GM10248 (cell line): ENCODE measurements around the gene SLIT1.
A peak's percentile ranks its signal among the peaks of the same experiment; 100 is the strongest.

ENCODE experiments used
- CTCF ChIA-PET: fragments of 300-600 bp; sonication (Branson Sonifier 250); formaldehyde crosslinking; extraction: SDS; loops from one replicate; lab custom pipeline; 2021; ENCODE audit warnings: antibody characterized with exemption; lab: Yijun Ruan, JAX
- POLR2A ChIA-PET: fragments of 350-650 bp; sonication (Branson Sonifier 250); formaldehyde crosslinking; extraction: SDS; loops from one replicate; lab custom pipeline; 2020; ENCODE audit warnings: antibody characterized with exemption; lab: Yijun Ruan, JAX
- DNase-seq: peaks from one replicate; pipeline ENCODE4 v3.0.0; 2012; ENCODE audit errors: extremely low spot score
- TF ChIP-seq, protein P1 (sequence below): IDR thresholded peaks from 2 replicates; pipeline ENCODE4 v1.5.1; 2012; ENCODE audit warnings: mild to moderate bottlenecking, low read depth; ENCODE audit errors: extremely low read depth, missing control alignments, control extremely low read depth

The SLIT1 gene

DNA sequence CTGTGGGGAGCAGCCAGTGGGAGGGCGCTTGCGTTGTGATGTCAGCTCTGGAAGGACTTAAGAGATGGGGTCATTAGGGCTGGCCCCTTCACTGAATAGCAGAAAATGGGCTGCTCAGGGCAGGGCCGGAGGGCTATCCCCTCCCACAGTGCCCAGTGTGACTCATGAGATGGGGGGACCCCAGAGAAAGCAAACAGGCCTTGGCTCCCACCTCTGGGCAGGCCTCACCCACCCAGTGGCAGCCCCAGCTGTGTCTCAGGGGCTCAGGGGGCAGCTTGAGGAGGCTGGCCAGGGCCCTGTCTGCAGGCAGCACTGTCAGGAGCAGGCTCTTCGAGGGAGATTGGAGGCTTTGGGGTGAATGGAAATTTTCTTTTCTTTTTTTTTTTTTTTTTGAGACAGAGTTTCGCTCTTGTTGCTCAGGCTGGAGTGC is 168.3 kb downstream of the SLIT1 start:
- TF ChIP-seq, protein P1, sequence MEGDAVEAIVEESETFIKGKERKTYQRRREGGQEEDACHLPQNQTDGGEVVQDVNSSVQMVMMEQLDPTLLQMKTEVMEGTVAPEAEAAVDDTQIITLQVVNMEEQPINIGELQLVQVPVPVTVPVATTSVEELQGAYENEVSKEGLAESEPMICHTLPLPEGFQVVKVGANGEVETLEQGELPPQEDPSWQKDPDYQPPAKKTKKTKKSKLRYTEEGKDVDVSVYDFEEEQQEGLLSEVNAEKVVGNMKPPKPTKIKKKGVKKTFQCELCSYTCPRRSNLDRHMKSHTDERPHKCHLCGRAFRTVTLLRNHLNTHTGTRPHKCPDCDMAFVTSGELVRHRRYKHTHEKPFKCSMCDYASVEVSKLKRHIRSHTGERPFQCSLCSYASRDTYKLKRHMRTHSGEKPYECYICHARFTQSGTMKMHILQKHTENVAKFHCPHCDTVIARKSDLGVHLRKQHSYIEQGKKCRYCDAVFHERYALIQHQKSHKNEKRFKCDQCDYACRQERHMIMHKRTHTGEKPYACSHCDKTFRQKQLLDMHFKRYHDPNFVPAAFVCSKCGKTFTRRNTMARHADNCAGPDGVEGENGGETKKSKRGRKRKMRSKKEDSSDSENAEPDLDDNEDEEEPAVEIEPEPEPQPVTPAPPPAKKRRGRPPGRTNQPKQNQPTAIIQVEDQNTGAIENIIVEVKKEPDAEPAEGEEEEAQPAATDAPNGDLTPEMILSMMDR, result no peak
- no peak for DNase-seq
- ChIA-PET CTCF (interaction anchor here (1.4 to 2.4 kb wide), 4 partner anchors 8 to 375 kb away, joined by 3 to 23 read pairs (median 10); no protein-coding TSS in a partner anchor), POLR2A (no interaction called here)

DNA sequence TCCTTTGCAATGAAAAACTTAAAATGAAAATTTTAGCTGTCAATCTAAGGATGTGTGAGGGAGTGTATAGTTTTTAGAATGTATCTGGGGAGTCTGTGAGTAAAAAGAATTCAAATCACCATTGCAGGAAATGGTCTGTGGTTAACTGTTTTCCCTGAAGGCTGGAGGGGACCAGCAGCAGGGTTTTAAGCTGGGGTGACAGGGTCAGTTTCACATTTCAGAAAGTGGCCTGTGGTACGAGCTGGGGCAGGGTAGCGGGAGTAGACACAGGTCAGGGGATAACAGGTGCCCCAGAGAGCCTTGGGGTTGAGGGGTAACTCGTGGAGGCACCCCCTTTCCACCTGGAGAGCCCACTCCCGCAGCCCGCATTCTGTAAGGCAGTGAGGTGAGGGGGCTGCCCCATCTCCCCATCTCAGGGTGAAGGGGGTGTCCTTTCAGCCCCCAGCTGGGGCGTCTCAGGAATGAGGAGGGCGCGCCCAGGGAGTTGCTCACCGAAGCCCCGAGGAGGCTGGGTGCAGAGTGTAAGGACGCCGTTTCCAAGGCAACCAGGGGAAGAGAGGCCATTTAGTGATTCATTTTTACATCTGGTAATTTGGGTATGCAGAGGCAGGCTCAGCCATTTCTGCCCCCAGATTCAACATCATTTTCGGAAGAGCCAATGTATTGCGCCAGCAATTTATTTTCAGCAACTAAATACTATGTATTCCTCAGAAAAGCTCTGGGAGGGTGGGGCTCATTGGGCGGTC is 168.9 kb downstream of the SLIT1 start:
- CTCF ChIA-PET, result interaction anchor here (1.6 to 2.4 kb wide), 3 partner anchors 9 to 374 kb away, joined by 5 to 23 read pairs (median 14); no protein-coding TSS in a partner anchor
- TF ChIP-seq, protein P1, result no peak
- peak; percentile 77 for DNase-seq
- POLR2A ChIA-PET, result no interaction called here

DNA sequence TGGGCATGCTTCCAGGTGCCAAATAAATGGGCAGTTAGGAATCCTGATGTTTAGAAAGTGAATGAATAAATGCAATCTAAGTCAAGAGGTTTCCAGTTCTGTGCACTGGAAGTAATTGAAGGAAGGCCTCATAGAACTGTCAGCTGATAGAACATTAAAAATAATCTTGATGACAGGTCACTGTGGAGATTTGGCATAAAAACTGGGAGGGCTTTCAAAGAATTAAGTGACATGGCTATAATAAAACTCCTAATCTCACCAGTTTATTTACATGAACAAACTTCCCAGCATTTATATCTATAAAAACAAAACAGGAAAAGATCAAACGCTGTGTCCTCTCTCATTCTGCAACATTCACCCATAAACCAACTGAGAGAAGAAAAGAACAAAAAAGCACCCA is 170.5 kb downstream of the SLIT1 start:
- DNase-seq, result no peak
- ChIA-PET POLR2A (no interaction called here), CTCF (interaction anchor here (0.6 to 1.4 kb wide), 2 partner anchors 11 to 23 kb away, joined by 3 read pairs; no protein-coding TSS in a partner anchor)
- TF ChIP-seq, protein P1, result no peak

DNA sequence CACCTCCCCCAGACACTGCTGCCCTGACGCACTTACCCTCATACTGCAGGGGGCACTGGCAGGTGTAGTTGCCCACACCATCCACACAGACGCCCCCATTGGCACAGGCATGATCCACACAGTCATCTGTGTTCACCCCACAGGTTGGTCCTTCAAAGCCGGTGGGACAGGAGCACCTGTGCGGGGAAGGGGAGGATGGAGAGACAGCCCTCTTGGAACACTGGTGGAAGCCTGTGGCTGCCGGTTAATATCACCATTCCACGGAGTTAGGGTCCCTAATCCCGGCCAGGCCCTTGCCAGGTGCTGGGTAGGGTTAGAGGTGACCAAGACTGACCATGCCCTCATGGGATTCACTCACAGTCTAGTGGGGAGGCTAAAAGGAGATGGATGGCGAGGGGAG is 171.8 kb downstream of the SLIT1 start:
- TF ChIP-seq, protein P1, result no peak
- DNase-seq, result no peak
- POLR2A ChIA-PET, result no interaction called here
- CTCF ChIA-PET, result interaction anchor here (1.1 to 2.4 kb wide), 5 partner anchors 10 to 32 kb away, joined by 3 to 16 read pairs (median 6); no protein-coding TSS in a partner anchor

DNA sequence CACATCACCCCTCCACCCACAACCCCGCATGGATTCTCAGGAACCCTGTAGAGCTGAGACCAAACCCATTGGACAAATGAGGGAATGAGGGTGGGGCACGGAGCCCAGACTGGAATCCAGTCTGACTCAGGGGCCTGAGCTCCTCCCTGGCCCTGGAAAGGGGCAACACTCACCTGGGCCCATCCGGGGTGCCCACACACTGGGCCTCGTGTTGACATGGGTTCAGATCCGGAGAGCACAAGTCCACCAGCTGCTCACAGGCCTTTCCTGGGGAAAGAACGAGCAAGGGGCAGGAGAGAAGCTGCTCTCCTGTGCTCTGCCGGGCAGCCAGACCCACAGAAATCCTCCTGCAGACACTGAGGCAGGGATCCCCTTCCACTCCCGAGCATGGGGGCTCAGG is 172.2 kb downstream of the SLIT1 start:
- no peak for DNase-seq
- POLR2A ChIA-PET, result no interaction called here
- TF ChIP-seq, protein P1, result no peak

DNA sequence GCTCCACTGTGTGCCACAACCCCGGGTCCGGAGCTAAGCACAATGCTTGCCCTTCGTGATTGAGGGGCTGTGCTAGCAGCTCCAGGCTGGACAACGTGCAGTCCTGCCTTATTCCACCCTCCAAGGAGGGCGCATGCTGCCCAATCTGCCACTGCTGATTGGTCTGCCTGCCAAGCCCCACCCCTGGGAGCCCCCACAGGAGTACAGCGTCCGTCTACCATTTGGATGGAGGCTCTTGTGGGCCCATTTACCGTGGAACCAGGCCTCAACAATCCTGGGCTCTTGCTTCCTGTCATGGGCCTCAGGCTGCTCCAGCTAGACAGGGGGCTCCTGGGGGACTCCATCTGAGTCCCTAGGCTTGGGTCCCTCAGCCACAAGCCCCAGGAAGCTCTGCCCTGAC is 173.3 kb downstream of the SLIT1 start:
- TF ChIP-seq, protein P1, result no peak
- ChIA-PET CTCF (interaction anchor here (1.2 to 3.7 kb wide), 3 partner anchors 8 to 24 kb away, joined by 6 to 22 read pairs (median 16); no protein-coding TSS in a partner anchor), POLR2A (no interaction called here)
- no peak for DNase-seq

More for the DNA sequence above, 172.2 kb downstream of the SLIT1 start:
- CTCF ChIA-PET, result interaction anchor here (0.8 to 2.4 kb wide), 7 partner anchors 10 to 100 kb away, joined by 3 to 16 read pairs (median 4); no protein-coding TSS in a partner anchor
